NCI-H2029 (cell line): ENCODE results near the gene NFKBIE.

Source experiments
- DNase-seq: peaks from one replicate; lab custom pipeline; 2025; lab: John Stamatoyannopoulos, UW

NFKBIE gene

DNA sequence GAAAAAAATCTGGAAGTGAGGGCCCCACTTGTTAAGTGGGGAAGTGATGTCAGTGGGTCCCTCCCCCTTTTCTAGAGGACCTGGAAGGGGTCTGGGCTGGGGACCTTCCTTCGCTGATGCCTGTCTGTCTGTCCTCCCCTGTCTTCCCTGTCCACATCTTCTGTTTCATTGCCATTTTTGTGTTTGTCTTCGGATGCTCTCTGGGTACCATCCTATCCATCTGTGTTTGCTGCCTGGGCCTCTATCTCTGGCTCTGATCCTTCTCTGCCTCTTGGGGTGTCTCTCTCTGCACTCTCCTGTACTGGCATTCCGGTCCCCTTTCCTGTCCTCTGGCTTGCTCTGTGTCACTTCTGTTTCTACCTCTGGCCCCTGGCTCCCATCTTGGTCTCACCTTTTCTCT is 7.2 kb upstream of the NFKBIE start:
- DNase-seq = no peak

DNA sequence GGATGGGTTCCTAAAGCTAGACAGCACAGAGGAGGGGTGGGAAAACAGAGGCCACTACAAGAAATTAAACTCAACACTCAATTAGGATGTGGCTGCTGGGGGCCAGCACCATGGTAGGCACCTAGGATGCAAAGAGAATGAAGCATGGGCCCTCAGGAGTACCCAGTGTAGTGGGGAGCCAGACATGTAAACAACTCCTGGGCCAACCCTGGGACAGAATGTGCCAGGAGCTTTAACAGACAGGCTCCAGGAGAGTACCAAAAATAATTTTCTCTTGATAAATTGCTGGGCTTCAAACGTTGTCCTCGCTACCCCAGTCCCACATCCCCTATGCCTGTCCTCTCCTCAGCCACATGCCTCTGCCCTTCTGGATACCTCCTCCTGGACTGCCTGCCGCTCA is 6.6 kb upstream of the NFKBIE start:
- no peak for DNase-seq

DNA sequence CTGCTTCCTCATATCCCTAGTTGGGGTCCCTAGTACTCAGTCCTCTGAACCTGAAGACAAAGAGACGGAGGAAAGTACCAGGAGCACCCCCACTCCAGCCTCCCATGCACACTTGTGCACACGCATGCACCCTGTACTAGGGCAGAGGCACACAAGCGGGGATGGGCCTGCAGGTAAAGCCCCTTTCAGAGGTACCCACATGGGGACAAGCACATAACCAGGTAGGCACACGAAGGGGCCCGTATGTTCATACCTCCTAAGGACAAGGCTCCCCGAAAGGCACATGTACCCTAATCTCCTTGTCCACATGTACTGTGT is 6.0 kb upstream of the NFKBIE start:
- no peak for DNase-seq

DNA sequence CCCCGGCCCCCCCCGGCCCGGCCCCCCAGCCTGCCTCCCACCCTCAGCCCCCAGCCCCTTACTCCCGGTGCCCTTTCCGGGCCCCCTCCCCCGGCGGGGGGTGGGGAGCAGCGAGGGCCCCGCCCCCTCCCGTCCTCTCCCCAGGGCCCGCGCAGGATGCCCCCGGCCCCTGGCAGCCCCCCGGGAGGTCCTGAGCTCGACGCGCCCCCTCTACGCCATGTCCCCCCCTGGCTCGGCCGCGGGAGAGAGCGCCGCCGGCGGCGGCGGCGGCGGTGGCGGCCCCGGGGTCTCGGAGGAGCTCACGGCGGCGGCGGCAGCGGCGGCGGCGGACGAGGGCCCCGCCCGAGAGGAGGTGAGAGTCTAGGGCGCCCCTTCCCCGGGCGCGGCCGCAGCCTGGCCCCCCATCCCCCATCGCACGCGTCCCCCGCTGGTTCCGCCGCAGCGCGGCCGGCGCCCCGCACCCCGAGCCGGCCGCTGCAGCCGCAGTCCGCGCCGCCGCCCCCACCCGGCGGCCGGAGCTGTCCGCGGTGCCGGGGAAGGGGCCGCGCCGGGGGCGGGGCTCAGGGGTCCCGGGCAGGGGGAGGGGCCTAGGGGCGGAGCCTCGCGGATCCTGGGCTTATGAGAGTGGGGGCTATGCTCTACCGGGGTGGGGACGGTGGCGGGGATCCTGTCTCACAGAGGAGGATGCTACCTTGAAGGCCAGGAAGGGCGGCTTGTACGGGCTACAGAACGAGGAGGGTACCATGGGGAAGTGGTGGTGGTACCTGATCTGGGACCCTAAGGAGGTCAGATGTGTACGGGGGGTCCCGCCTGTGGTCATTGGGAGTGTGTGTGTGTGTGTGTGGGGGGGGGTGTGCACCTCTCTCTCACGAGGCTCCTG is 5.4 kb upstream of the NFKBIE start:
- no peak for DNase-seq

DNA sequence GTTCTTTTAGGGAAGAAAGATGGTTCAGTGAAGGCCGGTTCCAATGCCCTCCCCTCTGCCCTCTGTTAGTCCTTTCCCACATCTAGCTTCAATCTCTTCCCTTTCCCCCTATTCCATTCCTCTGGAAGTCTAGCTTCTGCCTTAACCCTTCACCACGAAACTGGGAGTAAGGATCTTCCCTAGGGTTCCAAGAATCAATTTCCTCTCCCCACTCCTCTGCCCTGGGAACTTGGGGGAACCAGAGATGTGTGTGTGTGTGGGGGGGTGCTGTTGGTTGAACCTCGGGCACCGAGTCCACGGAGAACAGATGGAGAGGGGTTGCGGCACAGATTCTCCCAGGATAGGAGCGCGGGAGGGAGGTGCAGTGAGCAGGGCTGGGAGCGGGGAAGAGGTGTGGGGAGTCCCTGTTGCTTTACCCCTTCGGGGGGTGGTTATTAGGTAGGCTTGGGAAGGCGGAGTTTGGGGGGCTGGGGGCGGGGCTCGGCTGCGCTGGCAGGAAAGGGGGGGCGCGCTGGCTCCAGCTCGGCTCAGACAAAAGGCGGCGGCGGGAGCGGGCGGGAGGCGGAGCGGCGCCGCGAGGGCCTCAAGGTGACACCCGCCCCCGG is 4.7 kb upstream of the NFKBIE start, which contains the start of gene TMEM151B:
TMEM151B (plus strand) TSS at position 530 of the 605 bp plus-strand sequence. CDS start 293 bp downstream, outside the sequence.
- no peak for DNase-seq

DNA sequence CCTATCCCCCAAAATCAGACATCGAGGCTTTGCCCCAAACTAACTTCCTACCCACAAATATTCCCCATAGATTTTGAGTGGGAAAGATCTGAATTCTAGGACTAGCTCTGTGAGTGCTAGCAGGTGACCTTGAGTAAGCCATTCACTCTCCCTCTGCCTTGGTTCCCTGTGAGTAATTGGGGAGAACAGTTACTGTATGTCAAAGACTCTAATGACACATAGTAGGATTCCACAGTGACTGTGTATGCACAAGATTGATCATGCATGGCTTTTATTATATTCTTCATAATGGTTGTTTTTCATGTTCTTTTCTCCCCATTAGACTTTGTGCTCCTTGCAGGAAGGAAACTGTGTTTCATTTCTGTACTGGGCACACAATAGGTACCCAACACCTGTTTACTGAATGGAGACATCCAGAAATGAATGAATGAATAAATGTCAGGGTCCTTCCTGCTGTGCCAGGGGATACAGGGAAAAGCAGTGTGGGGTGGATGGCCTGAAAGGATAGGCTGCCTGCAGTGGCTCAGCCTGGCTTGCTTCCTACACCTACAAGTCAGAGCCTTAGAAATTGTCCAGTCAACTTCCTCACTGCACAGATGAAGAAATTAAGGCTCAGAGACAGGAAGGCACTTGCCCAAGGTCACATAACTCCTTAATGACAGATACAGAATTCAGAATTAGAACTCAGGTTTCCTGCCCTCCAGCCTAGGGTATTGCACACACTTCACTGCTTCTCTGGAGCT is 4.0 kb upstream of the NFKBIE start:
- no peak for DNase-seq

DNA sequence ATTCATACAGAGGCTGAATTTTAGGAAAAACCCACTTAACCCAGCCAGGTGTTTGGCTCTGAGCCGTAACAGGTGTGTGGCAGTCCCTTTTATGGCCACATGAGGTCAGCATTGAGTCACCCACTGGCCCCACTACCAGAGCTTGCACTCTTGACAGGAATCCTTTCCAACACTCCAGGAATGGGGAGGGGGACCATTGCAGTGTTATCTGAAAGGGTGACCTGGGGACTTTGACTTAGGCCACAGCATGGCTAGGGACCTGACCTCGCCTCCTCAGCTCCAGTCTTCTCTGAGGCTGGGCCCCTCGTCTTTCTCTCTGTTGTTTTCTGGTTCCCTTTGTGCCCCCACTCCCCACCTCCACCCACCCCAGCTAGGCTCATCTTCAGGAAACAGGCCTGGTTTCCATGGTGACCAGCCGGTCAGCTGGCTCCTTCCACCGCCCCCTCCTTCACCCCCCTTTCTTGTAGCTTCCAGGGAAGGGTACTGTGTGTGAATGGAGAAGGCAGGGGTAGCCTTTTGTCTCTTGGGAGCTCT is 2.8 kb upstream of the NFKBIE start:
- peak; percentile 47 for DNase-seq

DNA sequence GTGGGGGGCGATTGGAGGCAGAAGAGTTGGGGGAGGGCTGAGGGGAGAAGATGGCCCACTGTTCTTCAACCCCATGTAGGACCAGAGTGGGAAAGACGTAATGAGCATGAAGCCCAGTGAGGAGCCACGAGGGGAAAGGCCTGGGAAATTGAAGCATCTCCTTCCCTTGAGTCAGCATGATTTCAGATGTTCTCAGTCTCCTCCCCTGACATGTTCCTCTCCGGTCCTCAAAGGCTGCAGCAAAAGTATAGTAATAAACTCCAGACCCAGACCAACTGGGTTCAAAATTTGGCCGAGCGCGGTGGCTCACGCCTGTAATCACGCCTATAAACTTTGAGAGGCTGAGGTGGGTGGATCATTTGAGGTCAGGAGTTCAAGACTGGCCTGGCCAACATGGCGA is 1.9 kb upstream of the NFKBIE start:
- no peak for DNase-seq

DNA sequence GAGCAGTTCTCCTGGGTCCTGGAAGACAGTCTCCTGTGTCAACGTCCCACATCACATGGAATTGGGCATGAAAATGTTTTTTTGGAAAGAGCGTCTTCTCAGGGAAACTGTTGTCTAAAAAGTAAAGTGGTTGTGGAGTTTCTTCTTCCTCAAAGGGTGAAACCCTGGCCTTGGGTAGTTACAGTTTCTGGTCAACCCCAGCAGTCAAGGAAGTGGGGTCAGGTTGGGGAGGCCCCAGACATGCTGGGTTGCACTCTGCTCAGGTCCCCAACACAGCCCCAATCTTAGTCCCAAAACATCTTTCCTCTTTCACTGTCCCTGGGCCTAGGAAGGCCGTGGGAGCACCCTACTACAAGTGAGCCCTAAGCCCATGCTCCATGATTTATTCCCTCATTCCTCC is 996 bp upstream of the NFKBIE start:
- DNase-seq = no peak

DNA sequence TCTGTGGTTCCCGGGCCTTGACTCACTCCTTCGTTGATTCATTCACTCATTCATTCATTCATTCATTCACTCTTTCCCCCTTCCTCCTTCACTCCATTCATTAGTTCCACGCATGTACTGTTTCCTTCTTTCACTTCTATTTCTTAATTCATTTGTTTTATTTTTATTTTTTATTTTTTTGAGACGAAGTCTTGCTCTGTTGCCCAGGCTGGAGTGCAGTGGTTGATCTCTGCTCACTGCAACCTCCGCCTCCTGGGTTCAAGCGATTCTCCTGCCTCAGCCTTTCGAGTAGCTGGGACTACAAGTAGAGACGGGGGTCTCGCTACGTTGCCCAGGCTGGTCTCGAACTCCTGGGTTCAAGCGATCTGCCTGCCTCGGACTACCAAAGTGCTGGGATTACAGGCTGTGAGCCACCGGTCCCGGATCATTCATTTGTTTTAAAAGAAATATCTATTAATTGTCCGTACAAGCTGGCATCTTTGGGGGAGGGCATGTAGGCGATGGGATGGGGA is 427 bp upstream of the NFKBIE start:
- DNase-seq = no peak

DNA sequence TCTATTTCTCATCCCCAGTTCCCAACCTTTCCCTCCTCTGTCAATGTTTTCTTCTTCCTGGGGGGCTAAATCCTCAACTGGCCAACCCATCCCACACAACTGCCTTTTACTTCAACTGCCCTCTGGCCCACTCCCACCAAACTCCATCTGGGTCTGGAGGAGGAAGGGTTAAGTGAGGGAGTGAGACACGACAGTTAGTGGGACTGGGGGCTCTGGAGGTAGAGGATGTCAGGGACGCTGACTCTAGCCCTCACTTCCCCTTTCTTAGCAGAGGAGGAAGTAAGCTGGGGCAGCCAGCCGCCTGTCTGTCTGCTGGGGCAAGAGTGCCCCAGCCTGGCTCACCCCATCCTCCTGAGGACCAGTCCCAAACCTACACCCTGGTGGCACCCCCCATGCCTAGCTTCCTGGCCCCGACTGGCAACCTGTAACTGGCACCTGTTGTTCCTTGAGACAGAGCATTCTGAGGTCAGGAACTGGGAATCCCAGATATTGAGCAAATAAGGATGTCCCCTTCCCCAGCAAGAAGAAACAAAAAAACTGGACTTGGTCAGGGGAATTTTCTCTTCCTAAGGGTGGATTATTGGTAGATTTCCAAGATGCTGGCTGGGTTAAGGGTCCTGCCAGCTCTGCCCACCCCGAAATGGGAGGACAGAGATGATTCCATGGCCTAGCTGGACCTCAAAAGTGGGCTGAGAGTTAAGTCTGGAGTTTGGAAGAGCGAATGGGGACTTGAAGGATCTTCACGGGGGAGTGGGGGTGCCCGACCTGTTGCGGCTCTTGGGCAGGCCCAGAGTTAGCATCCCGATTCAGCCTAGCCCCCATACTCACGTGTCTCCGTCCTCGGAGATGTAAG is 971 bp downstream of the NFKBIE start:
- no peak for DNase-seq

DNA sequence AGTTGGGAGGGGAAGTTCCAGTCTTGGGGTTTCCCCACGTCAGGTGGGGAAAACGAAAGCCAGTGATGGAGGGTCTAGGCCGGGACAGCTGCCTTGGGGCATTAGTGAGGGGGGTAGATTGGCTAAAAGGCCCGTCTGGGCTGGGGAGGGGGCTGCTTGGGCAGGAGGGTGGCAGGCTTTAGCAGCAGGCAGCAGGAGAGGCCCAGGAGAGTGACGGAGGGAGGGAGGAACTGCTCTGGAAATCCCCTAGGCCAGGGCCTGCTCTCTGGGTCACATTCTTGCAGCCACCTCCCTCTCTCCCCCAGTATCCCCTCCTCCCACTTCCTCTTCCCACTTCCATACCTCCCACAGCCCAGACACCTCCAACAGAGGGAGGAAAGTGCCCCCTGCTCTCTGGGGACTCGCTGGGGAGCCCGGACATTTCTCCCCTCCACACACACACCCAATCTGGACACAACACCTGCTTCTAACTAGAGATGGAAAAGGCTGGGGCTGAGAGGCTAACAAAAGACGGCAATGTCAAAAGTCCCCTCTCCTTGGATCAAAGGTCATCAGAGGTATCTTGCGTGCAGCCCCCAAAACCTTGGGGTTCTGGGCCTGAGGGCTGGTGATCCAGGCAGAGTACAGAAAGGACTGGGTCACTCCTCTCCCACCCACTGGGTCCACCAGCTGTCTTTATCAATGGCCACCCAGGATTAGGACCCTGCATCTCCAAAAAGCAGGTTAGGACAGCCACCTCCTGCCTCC is 1.8 kb downstream of the NFKBIE start:
- DNase-seq = no peak

DNA sequence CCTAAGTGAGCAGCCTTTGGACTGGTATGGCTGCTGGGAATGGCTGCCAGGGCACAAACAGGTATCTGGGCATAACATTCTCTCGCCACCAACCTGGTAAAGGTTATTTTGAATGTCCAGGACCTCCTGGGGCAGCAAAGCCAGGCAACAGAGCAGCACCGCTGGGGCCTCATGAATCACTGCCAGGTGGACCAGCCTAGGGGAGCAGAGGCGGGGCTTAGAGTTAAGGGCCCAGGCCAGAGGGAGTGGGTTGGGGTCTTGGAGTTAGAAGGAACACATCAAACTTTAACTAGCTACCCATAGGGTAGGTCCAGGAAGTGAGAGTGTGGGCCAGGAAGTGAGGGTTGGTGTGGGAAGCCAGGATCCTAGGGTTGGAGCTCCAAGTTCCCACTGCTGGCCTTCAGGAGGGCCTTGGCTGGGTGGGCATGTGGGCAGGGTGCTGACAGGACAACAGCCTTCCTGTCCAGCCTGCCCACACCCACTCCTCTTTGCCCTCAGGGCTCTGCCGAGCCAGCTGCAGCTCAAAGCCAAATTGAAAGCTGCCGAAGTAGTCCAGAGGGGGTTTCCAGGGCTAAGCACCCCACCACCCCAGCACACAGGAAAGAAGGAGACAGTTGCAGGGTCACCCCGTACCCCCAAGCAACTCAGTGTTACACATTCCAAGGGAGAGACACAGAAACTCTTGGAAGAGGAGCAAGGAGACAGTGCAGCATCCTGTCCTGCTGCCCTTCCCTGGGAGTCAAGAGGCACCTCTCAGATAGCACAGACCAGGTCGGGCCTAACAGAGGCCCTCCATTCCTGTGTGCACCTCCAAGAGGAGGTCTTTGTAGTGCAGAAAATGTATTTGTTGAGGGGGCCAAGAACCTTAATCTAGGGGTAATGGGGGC is 2.6 kb downstream of the NFKBIE start:
- DNase-seq = no peak

DNA sequence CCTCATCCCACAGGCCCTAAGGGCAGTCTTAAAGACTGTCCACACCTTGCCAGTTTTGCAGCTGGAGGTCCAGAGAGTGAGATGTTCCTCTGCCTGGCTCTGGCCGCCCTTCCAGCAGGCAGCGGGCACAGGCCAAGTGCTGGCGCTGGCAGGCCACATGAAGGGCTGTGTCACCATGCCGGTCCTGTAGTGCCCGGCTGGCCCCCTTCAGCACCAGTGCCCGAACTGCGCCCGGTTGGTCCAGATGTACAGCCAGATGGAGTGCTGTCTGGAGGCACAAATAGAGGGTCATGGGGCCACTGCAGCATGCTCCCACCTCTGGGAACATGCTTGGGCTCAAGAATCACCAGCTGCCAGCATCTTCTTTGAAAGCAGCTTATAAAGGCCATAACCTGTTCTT is 3.8 kb downstream of the NFKBIE start:
- no peak for DNase-seq

DNA sequence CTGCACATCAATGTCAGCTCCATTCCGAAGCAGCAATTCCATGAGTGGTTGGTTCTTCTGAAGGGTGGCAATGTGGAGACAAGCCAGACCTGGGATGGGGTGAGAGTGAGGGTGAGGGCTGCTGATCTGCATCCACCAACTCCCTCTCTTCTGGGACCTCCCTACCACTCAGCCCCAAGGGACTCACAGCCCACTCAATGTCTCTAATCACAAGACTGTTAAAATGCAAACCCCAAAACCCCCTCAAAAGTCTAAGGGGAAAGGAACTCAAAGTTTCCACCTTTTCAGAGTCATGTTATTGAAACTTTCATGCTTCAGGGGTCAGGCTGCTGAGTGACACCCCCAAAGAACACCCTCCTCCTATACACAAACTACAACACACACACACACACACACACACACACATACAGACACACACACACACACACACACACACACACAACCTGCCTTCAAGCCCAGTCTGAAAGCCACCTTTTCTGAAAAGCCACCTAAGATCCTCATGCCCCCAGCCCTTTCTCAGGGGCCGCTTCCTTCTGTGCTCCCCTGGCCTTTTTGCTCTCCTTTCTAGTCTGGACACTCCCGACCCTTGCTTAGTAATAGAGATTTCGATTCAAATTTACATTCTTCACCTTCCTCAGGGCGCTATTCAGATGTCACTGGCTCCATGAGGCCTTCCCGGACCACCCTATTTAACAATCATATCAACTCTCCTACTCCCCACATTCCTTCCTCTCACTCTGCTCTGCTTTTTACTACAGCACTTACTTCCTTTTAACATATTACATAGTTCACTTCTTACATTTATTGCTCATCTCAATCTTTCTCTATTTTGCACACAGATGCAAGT is 4.7 kb downstream of the NFKBIE start:
- DNase-seq = no peak

DNA sequence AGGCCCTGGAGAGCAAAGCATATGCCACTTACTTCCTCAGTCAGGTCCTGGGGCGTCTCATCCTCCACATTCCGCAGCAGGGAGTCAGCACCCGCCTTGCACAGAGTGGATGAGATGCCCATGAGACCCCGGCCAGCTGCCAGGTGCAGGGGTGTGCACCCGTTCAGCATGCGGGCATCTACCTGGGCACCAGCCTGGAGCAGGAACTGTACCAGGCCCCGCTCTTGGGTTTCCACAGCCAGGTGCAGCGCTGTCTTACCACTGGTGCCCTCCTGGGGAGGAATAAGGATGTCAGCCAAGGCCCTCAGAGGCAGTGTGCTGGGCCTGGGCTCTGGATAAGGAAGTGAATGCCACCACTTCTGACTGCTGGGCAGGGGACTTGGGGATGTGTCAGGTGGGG is 5.3 kb downstream of the NFKBIE start:
- DNase-seq = no peak

DNA sequence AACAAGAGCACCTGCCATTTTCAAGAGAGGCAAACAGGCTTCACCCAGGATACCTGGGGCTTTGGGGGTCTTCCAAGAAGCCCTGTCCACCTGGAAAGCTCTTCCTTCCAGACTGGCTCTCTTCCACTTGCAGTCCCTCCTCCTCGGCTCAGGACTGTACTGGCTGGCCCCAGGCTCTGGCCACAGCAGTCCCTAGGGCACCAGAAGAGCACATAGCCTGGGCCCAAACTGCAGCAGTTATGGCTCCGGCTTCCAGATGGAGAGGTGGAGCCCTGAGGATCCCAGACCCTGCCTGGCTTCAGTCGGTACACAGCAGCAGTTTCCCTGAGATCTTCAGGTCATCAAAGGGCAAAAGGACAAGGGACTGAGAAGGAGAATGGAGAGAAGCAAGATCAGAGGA is 6.4 kb downstream of the NFKBIE start:
- DNase-seq = no peak

DNA sequence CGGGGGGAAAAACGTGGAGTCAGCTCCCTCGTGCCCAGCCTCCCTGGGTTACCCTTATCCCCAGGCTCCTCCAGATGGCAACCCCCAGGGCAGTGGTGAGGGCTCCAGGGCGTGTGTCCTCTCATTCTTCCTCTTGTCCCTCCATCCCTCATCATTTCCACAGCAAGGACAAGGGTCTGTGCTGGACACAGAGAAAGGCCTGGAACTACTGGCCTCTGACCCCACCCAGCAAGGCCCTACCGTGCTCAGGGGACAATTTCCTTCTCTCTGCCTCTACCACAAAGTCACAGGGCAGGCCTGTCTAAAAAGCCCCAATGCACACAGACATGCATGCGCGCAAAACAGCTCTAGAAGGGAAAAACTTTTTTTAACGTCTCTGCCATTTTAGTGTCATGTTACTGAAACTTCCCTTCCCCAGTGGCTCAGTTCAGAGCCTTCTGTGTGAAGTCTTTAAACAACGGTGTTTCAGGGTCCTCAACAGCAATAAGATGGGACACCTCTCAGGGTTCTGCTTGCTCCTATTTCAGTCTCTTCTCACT is 7.0 kb downstream of the NFKBIE start:
- DNase-seq = no peak
